ENCODE measurements around the gene SPDYA. TPM values are rescaled to one million over a fixed set of nuclear protein-coding genes. Genes with fewer than 3 reads are reported as not detected.

The SPDYA gene
- total and polyA plus RNA-seq, 4 experiments from 2014 or later = 0.14 to 4.9 (median 4.5) TPM; not detected in 1

DNA sequence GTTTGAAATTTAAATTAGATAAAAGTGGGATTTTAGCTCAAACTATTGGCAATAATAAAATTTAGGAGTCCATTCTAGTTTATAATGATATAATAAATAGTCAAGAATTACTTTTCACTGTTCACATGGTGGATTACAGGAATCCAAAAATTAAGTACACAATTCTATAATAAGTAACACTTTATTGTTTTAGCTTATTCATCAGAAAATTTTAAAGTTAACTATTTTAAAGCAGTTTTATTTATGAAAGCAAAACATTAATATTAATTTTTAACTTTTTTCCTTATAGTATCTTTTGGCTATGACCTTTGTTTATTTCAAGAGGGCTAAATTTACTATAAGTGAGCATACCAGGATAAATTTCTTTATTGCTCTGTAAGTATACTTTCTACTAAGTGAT lies 11.4 kb downstream of the SPDYA start:
- ChIA-PET CTCF (ENCODE audit: partially characterized antibody) (interaction anchor here (3.1 to 4.0 kb wide), 2 partner anchors 49 to 227 kb away, joined by 9 to 13 read pairs; partner anchors contain the start of gene TRMT61B), POLR2A (ENCODE audit: partially characterized antibody) (no interaction called here)
- Histone ChIP-seq H3K27me3 (ENCODE audit: insufficient read depth, low read length) (no peaks in the 10 kb centered on the region), H3K27ac (ENCODE audit: low read depth, low read length) (no peak overlapping the region), H3K36me3 (ENCODE audit: insufficient read depth, low read length) (no peaks in the 10 kb centered on the region), H3K9me3 (ENCODE audit: control insufficient read depth in 1 of 2, low read length in 2 of 2) (no peaks in the 10 kb centered on the region), H3K4me3 (ENCODE audit: low read length in 2 of 2) (no peak overlapping the region), H3K4me1 (ENCODE audit: insufficient read depth, low read length) (no peaks in the 10 kb centered on the region)
- no peaks in the 10 kb centered on the region for H3K27me3 Mint-ChIP-seq
- intact Hi-C loops (cut with micrococcal nuclease) = loop anchor here (5.0 kb wide), 1 partner anchor 135 kb away; no protein-coding TSS in a partner anchor
- no peak overlapping the region for H3K4me3 Mint-ChIP-seq
- H3K9me3 Mint-ChIP-seq = no peaks in the 10 kb centered on the region
- DNase-seq = no peak
- peaks cover 0 to 5% (median 3%) of the 10 kb centered on the region in 4 donors for H3K4me1 Mint-ChIP-seq
- no peaks in the 10 kb centered on the region for H3K36me3 Mint-ChIP-seq
- H3K27ac Mint-ChIP-seq = no peak overlapping the region

DNA sequence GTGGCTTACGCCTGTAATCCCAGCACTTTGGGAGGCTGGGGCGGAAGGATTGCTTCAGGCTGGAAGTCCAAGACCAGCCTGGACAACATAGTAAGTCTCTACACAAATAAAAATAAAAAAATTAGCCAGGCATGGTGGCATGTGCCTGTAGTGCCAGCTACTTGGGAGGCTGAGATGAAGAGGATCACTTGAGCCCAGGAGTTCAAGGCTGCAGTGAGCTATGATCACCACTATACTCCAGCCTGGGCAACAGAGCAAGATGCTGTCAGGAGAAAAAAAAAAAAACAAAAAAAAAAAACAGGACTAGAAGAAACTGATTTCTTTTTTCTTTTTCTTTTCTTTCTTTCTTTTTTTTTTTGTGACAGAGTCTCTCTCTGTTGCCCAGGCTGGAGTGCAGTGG lies 13.6 kb downstream of the SPDYA start:
- H3K4me1 ChIP-seq (ENCODE audit: insufficient read depth, low read length) = no peaks in the 10 kb centered on the region
- no peaks in the 10 kb centered on the region for H3K27me3 ChIP-seq (ENCODE audit: insufficient read depth, low read length)
- intact Hi-C loops (cut with micrococcal nuclease) = loop anchor here (5.0 kb wide), 1 partner anchor 133 kb away; no protein-coding TSS in a partner anchor
- POLR2A ChIA-PET (ENCODE audit: partially characterized antibody) = no interaction called here
- no peak overlapping the region for H3K4me3 ChIP-seq (ENCODE audit: low read length in 2 of 2)
- no peak overlapping the region for H3K27ac ChIP-seq (ENCODE audit: low read depth, low read length)
- CTCF ChIA-PET (ENCODE audit: partially characterized antibody) = interaction anchor here (0.7 to 1.2 kb wide), 2 partner anchors 90 to 322 kb away, joined by 3 read pairs; no protein-coding TSS in a partner anchor
- no peak for DNase-seq
- H3K36me3 ChIP-seq (ENCODE audit: insufficient read depth, low read length) = no peaks in the 10 kb centered on the region
- H3K27me3 Mint-ChIP-seq = no peaks in the 10 kb centered on the region
- no peaks in the 10 kb centered on the region for H3K9me3 ChIP-seq (ENCODE audit: control insufficient read depth in 1 of 2, low read length in 2 of 2)
- H3K27ac Mint-ChIP-seq = no peak overlapping the region
- no peaks in the 10 kb centered on the region for H3K36me3 Mint-ChIP-seq
- no peaks in the 10 kb centered on the region for H3K9me3 Mint-ChIP-seq
- H3K4me1 Mint-ChIP-seq = peaks cover 0 to 5% (median 3%) of the 10 kb centered on the region in 4 donors
- H3K4me3 Mint-ChIP-seq = no peak overlapping the region

DNA sequence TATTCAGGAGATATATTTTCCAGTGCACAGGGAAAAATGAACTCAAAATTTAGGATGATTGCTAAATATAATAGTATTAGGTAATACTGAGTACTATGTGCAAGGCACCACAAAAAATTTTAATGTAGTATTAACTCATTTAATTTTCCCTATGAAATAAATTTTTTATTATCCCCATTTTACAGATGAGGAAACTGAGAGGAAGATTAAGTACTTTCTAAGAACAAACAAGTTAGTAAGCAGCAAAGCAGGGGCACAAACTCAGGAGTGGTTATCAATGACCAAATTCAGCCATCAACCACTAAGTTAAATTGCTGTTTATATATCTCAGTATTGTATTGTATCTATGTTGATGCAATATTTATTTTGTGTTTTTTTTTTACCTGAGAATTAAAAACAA lies 14.2 kb downstream of the SPDYA start:
- H3K36me3 ChIP-seq (ENCODE audit: insufficient read depth, low read length) = no peaks in the 10 kb centered on the region
- H3K9me3 Mint-ChIP-seq = no peaks in the 10 kb centered on the region
- no peaks in the 10 kb centered on the region for H3K4me1 ChIP-seq (ENCODE audit: insufficient read depth, low read length)
- no peak for DNase-seq
- no peak overlapping the region for H3K4me3 ChIP-seq (ENCODE audit: low read length in 2 of 2)
- H3K27ac ChIP-seq (ENCODE audit: low read depth, low read length) = no peak overlapping the region
- intact Hi-C loops (cut with micrococcal nuclease) = loop anchor here (5.0 kb wide), 1 partner anchor 132 kb away; no protein-coding TSS in a partner anchor
- H3K27ac Mint-ChIP-seq = no peak overlapping the region
- no peaks in the 10 kb centered on the region for H3K27me3 ChIP-seq (ENCODE audit: insufficient read depth, low read length)
- H3K9me3 ChIP-seq (ENCODE audit: control insufficient read depth in 1 of 2, low read length in 2 of 2) = no peaks in the 10 kb centered on the region
- no peak overlapping the region for H3K4me3 Mint-ChIP-seq
- H3K36me3 Mint-ChIP-seq = no peaks in the 10 kb centered on the region
- ChIA-PET POLR2A (ENCODE audit: partially characterized antibody) (no interaction called here), CTCF (ENCODE audit: partially characterized antibody) (interaction anchor here (0.8 to 1.3 kb wide), 2 partner anchors 13 to 131 kb away, joined by 3 to 4 read pairs; no protein-coding TSS in a partner anchor)
- H3K27me3 Mint-ChIP-seq = no peaks in the 10 kb centered on the region
- H3K4me1 Mint-ChIP-seq = peaks cover 0 to 5% (median 3%) of the 10 kb centered on the region in 4 donors

DNA sequence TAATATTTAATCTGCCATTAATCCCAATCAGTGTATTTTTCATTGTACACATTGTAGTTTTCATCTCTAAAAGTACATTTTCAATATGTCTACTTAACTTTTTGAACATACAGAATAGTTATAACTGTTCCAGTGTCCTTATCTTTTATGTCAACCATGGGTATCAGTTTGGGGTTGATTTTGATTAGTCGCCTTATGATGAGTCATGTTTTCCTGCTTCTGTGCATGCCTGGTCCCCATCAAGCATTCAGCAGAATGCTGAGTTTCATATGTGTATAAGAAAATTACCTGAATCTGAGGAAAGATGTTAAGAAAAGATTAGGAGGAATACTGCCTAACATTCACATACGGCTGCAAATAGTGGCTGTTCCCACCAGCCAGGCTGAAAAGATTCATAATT lies 17.7 kb downstream of the SPDYA start:
- Mint-ChIP-seq H3K27me3 (no peaks in the 10 kb centered on the region), H3K27ac (no peak overlapping the region), H3K4me3 (no peak overlapping the region), H3K4me1 (no peaks in the 10 kb centered on the region), H3K9me3 (no peaks in the 10 kb centered on the region), H3K36me3 (no peaks in the 10 kb centered on the region)
- POLR2A ChIA-PET (ENCODE audit: partially characterized antibody) = no interaction called here
- Histone ChIP-seq H3K36me3 (ENCODE audit: insufficient read depth, low read length) (no peaks in the 10 kb centered on the region), H3K9me3 (ENCODE audit: control insufficient read depth in 1 of 2, low read length in 2 of 2) (no peaks in the 10 kb centered on the region), H3K4me1 (ENCODE audit: insufficient read depth, low read length) (no peaks in the 10 kb centered on the region), H3K27me3 (ENCODE audit: insufficient read depth, low read length) (no peaks in the 10 kb centered on the region), H3K4me3 (ENCODE audit: low read length in 2 of 2) (no peak overlapping the region), H3K27ac (ENCODE audit: low read depth, low read length) (no peak overlapping the region)
- intact Hi-C loops (cut with micrococcal nuclease) = no loop called here
- CTCF ChIA-PET (ENCODE audit: partially characterized antibody) = no interaction called here
- no peak for DNase-seq

DNA sequence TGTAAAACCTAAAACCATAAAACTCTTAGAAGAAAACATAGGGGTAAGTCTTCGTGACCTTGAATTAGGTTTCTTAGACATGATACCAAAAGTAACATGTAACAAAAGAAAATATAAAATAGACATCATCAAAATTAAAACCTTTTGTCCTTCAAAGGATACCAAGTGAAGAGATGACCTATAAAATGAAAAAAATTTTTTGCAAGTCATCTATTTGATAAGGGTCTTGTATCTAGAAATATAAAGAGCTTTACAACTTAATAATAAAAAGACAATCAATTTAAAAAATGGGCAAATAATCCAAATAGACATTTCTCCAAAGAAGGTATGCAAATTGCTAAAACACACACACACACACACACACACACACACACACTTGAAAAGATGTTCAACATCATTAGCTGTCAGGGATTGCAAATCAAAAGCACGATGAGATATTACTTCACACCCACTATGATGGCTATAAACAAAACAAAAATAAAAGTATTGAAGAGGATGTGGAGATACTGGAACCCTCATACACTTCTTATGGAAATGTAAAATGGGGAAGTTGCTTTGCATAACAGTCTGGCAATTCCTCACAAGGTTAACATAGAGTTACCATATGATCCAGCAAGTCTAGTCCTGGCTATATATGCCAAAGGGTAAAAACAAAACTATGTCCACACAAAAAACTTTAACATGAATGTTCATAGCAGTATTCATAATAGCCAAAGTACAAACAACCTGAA lies 23.3 kb downstream of the SPDYA start:
- H3K4me1 ChIP-seq (ENCODE audit: insufficient read depth, low read length) = no peaks in the 10 kb centered on the region
- no peaks in the 10 kb centered on the region for H3K9me3 ChIP-seq (ENCODE audit: control insufficient read depth in 1 of 2, low read length in 2 of 2)
- ChIA-PET CTCF (ENCODE audit: partially characterized antibody) (interaction anchor here (1.1 kb wide), 1 partner anchor 13 kb away, joined by 3 read pairs; no protein-coding TSS in a partner anchor), POLR2A (ENCODE audit: partially characterized antibody) (no interaction called here)
- H3K27ac ChIP-seq (ENCODE audit: low read depth, low read length) = no peak overlapping the region
- Mint-ChIP-seq H3K36me3 (no peaks in the 10 kb centered on the region), H3K27ac (no peak overlapping the region), H3K27me3 (no peaks in the 10 kb centered on the region), H3K9me3 (no peaks in the 10 kb centered on the region), H3K4me3 (no peak overlapping the region), H3K4me1 (no peaks in the 10 kb centered on the region)
- no peaks in the 10 kb centered on the region for H3K36me3 ChIP-seq (ENCODE audit: insufficient read depth, low read length)
- no peak for DNase-seq
- H3K4me3 ChIP-seq (ENCODE audit: low read length in 2 of 2) = no peak overlapping the region
- H3K27me3 ChIP-seq (ENCODE audit: insufficient read depth, low read length) = no peaks in the 10 kb centered on the region
- intact Hi-C loops (cut with micrococcal nuclease) = no loop called here

DNA sequence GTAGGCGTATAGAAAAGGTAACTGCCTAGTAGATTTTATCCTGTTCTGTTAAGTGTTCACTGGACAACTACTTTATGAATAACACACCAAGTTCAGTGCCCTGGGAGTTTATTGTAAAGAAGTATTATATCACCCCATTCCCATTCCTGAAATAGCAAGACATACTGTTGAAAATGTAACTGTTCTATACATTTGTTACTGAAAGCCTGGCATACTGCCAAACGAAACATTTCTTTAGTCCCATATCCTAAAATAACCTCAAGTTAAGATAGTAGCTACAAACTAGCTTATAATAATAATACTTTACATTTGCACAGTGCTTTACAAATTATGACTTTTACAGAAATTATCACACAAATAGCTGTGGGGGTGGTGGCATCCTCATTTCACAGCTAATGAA lies 25.1 kb downstream of the SPDYA start:
- no peak overlapping the region for H3K4me3 Mint-ChIP-seq
- H3K9me3 Mint-ChIP-seq = no peaks in the 10 kb centered on the region
- Histone ChIP-seq H3K27me3 (ENCODE audit: insufficient read depth, low read length) (no peaks in the 10 kb centered on the region), H3K4me1 (ENCODE audit: insufficient read depth, low read length) (no peaks in the 10 kb centered on the region), H3K9me3 (ENCODE audit: control insufficient read depth in 1 of 2, low read length in 2 of 2) (no peaks in the 10 kb centered on the region), H3K4me3 (ENCODE audit: low read length in 2 of 2) (no peak overlapping the region), H3K36me3 (ENCODE audit: insufficient read depth, low read length) (no peaks in the 10 kb centered on the region), H3K27ac (ENCODE audit: low read depth, low read length) (no peak overlapping the region)
- H3K27me3 Mint-ChIP-seq = no peaks in the 10 kb centered on the region
- H3K36me3 Mint-ChIP-seq = no peaks in the 10 kb centered on the region
- ChIA-PET POLR2A (ENCODE audit: partially characterized antibody) (no interaction called here), CTCF (ENCODE audit: partially characterized antibody) (no interaction called here)
- H3K27ac Mint-ChIP-seq = no peak overlapping the region
- H3K4me1 Mint-ChIP-seq = no peaks in the 10 kb centered on the region
- no peak for DNase-seq
- intact Hi-C loops (cut with micrococcal nuclease) = no loop called here

DNA sequence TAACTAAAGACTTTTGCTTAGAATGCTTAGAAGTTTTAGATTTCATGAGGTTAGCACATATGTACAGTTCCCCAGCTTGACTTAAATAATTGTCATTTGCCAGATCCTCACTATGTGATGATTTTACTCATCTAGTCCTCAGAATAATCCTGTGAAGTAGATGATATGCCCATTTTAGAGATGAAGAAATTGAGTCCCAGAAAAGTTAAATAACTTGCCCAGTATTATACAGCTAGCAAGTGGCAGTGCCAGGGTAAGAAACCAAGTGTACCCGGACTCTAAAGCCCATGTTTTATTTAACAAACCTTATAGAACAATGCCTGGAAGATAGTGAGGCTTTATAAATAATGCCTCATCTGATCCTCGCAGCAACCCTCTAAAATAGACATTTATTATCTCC lies 28.3 kb downstream of the SPDYA start:
- POLR2A ChIA-PET (ENCODE audit: partially characterized antibody) = no interaction called here
- no peaks in the 10 kb centered on the region for H3K4me1 Mint-ChIP-seq
- Histone ChIP-seq H3K4me3 (ENCODE audit: low read length in 2 of 2) (no peak overlapping the region), H3K27ac (ENCODE audit: low read depth, low read length) (no peak overlapping the region), H3K36me3 (ENCODE audit: insufficient read depth, low read length) (no peaks in the 10 kb centered on the region), H3K9me3 (ENCODE audit: control insufficient read depth in 1 of 2, low read length in 2 of 2) (no peaks in the 10 kb centered on the region), H3K4me1 (ENCODE audit: insufficient read depth, low read length) (no peaks in the 10 kb centered on the region), H3K27me3 (ENCODE audit: insufficient read depth, low read length) (no peaks in the 10 kb centered on the region)
- H3K9me3 Mint-ChIP-seq = no peaks in the 10 kb centered on the region
- H3K4me3 Mint-ChIP-seq = no peak overlapping the region
- intact Hi-C loops (cut with micrococcal nuclease) = no loop called here
- CTCF ChIA-PET (ENCODE audit: partially characterized antibody) = interaction anchor here (1.6 kb wide), 1 partner anchor 19 kb away, joined by 5 read pairs; no protein-coding TSS in a partner anchor
- no peaks in the 10 kb centered on the region for H3K36me3 Mint-ChIP-seq
- DNase-seq = no peak
- H3K27ac Mint-ChIP-seq = no peak overlapping the region
- H3K27me3 Mint-ChIP-seq = no peaks in the 10 kb centered on the region

Data from CD4-positive, alpha-beta memory T cell (primary cell).